Upper lobe of right lung (tissue), 1 donor: ENCODE measurements around the gene PRKAB2. TPM values are rescaled to one million over a fixed set of nuclear protein-coding genes. Genes with fewer than 3 reads are reported as not detected.

ENCODE experiments used
- ATAC-seq: fragments of 200-7000 bp; cut with Tn5 transposase; one replicate; pipeline ENCODE4 v1.9.1; 2020; ENCODE audit warnings: mild to moderate bottlenecking, moderate library complexity
- DNase-seq: peaks from one replicate; pipeline ENCODE4 v3.0.0-alpha.2; 2020
- H3K27ac ChIP-seq: fragments of 200-600 bp; one replicate; pipeline ENCODE4 v1.8.0; 2022
- H3K27me3 ChIP-seq: fragments of 200-600 bp; one replicate; pipeline ENCODE4 v1.8.0; 2022; ENCODE audit warnings: mild to moderate bottlenecking
- H3K36me3 ChIP-seq: fragments of 200-600 bp; one replicate; pipeline ENCODE4 v1.8.0; 2022
- H3K4me1 ChIP-seq: fragments of 200-600 bp; one replicate; pipeline ENCODE4 v1.8.0; 2022
- H3K4me3 ChIP-seq: fragments of 200-600 bp; one replicate; pipeline ENCODE4 v1.8.0; 2022; ENCODE audit warnings: mild to moderate bottlenecking
- H3K9me3 ChIP-seq: fragments of 200-600 bp; one replicate; pipeline ENCODE4 v1.8.0; 2022
- CTCF ChIP-seq: fragments of 200-600 bp; IDR thresholded peaks from one replicate; pipeline ENCODE4 v1.8.0; 2022; ENCODE audit warnings: antibody characterized with exemption
- intact Hi-C: fragments of 100-400 bp; cut with DNase I; formaldehyde crosslinking; loops from one replicate; pipeline ENCODE4 v1.11.0; 2022
- total RNA-seq: library from RNA; stranded (reverse); fragmentation: NEBNext Ultra II Directional; extraction: Animal tissue kit (Norgen Biotek cat#: 25700); gene quantifications from one replicate; pipeline ENCODE4 v1.2.1, GENCODE V29; 2021
- donor health status: DM: no; HTN: yes; CAD: no; lungs with severe emphysema.

PRKAB2 gene
- total RNA-seq, 1 donor from 2014 or later, result 12.3 TPM

GRCh38 chr1:147105909-147106308 is 66.4 kb downstream of the PRKAB2 start:
- no peak for TF ChIP-seq CTCF
- Histone ChIP-seq H3K4me1 (no peaks in the 10 kb centered on the region), H3K9me3 (no peaks in the 10 kb centered on the region), H3K27ac (no peak overlapping the region), H3K27me3 (peaks cover 4% of the 10 kb centered on the region), H3K4me3 (no peak overlapping the region), H3K36me3 (no peaks in the 10 kb centered on the region)
- intact Hi-C loops, result no loop called here
- no peak for ATAC-seq
- no peak for DNase-seq

Other genes starting within 250 kb of the PRKAB2 start
- 14.2 TPM for gene NBPF12, start 234.1 kb downstream of the PRKAB2 start, total RNA-seq
- gene FMO5, start 52.9 kb upstream of the PRKAB2 start, total RNA-seq, result 95.9 TPM
- 36.2 TPM for gene CHD1L, start 70.2 kb upstream of the PRKAB2 start, total RNA-seq